Measurements from ENCODE around the gene LLGL2. TPM values are rescaled to one million over a fixed set of nuclear protein-coding genes. Genes with fewer than 3 reads are reported as not detected.

Gene LLGL2
- total and polyA plus RNA-seq, 10 of the 15 experiments (the other 5 are each of a cell fraction or from before 2014, with no cell fraction given): 0.21 to 9.9 (median 4.5) TPM

DNA sequence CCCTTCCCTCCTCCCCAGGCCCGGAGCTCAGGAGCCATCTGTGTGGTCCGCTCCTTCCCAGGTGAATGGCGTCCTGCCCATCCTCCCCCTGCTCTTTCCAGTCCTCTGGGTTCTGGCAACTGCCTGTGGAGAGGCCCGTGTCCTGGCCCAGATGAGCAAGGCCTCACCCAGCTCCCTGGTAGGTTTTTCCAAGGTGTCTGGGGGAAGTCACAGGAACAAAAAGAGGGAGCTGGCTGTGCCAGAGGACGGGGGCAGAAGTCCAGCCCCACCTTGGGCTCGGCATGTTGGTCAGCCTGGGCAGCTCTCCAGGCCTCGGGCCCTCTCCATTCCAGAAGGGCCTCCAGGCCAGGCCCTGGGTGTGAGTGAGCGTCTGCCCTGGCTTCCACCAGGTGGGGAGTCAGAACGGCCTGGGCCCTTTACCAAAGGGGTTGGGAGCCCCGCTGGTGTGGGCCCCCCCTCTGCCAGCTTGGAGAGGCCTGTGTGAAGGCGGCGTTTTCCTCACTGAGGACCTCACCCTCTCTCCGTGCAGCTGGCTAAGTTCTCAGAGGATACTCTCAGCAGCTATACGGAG, 35.2 kb upstream of the LLGL2 start (continued):
- TF ChIP-seq SUPT20H (IDR thresholded peaks at IDR 0.05; ENCODE audit: borderline replicate concordance, control insufficient read depth, low read depth, low read length) (no peak), SIN3A (IDR thresholded peaks at IDR 0.05; ENCODE audit: low read depth, low read length) (no peak), SREBF2 (IDR thresholded peaks at IDR 0.05; ENCODE audit: low read length) (no peak), SUZ12 (IDR thresholded peaks at IDR 0.05; ENCODE audit: unreplicated experiment) (no peak), SMC3 (IDR thresholded peaks at IDR 0.05; ENCODE audit: borderline replicate concordance, low read length) (no peak), EED (IDR thresholded peaks at IDR 0.05; ENCODE audit: low read depth) (no peak)
- TF ChIP-seq, protein P1, sequence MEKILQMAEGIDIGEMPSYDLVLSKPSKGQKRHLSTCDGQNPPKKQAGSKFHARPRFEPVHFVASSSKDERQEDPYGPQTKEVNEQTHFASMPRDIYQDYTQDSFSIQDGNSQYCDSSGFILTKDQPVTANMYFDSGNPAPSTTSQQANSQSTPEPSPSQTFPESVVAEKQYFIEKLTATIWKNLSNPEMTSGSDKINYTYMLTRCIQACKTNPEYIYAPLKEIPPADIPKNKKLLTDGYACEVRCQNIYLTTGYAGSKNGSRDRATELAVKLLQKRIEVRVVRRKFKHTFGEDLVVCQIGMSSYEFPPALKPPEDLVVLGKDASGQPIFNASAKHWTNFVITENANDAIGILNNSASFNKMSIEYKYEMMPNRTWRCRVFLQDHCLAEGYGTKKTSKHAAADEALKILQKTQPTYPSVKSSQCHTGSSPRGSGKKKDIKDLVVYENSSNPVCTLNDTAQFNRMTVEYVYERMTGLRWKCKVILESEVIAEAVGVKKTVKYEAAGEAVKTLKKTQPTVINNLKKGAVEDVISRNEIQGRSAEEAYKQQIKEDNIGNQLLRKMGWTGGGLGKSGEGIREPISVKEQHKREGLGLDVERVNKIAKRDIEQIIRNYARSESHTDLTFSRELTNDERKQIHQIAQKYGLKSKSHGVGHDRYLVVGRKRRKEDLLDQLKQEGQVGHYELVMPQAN (conservative IDR thresholded peaks at IDR 0.05): no peak

DNA sequence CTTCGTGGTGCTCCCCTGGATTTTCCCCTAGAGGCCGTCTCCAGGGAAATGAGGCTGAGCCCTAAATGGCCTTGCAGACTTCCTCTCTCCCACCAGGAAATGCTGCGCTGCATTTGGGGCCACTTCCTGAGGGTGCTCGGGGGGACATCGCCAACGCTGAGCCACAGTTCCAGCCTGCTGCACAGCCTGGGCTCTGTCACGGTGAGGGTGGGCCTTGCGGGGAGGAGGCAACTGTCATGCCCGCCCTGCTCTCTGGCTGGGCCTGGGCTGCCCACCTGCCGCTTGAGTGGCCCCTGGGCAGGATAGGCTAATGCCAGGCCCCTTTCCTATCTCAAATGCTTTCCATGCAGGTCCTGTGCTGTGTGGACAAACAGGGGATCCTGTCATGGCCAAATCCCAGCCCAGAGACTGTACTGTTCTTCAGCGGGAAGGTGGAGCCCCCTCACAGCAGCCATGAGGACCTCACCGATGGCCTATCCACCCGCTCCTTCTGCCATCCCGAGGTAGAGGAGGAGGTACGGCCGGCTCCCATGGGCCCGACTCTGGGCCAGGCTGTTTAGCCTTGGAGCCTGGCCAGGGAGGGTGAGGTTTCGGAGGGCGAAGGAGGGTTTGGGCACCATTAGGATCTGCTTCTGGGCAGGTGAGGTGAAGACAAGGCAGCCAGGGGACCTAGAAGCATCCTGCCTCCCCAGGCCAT, 34.4 kb upstream of the LLGL2 start:
- FAIRE-seq (no peak), DNase-seq (ENCODE audit: low read depth, low spot score) (no peak), ATAC-seq (no peak)
- no TSS peak for BruUV-seq (replicated peaks)
- Histone ChIP-seq H3K27me3 (replicated peaks in 1 of 2; ENCODE audit: control insufficient read depth in 2 of 2, insufficient read depth in 2 of 2, low read length in 1 of 2) (no peaks in the 10 kb centered on the region), H3K4me1 (ENCODE audit: control insufficient read depth, insufficient read depth, low read length) (peaks cover 13% of the 10 kb centered on the region), H3K9ac (ENCODE audit: control insufficient read depth, insufficient read depth, low read length) (no peak overlapping the region), H3K27ac (ENCODE audit: control insufficient read depth, insufficient read depth) (no peak overlapping the region), H3K36me3 (ENCODE audit: control insufficient read depth in 2 of 2, insufficient read depth in 2 of 2, low read length in 1 of 2) (peaks cover 7 to 11% of the 10 kb centered on the region in 2 experiments; a peak in 3 of 4 replicates), H3K4me2 (ENCODE audit: control insufficient read depth, insufficient read depth) (no peak overlapping the region), H3K79me2 (ENCODE audit: control insufficient read depth, insufficient read depth, low read length) (no peaks in the 10 kb centered on the region), H3K9me3 (replicated peaks; ENCODE audit: control insufficient read depth, insufficient read depth, low read length) (no peaks in the 10 kb centered on the region), H3K4me3 (no peak overlapping the region), H4K20me1 (ENCODE audit: control insufficient read depth, insufficient read depth) (no peaks in the 10 kb centered on the region), H2AFZ (ENCODE audit: control insufficient read depth, low read depth, low read length) (no peak overlapping the region)
- in situ Hi-C loops (cut with MboI) (no loop called here), intact Hi-C loops (cut with micrococcal nuclease; ENCODE audit: unreplicated experiment) (no loop called here)
- RAD21 ChIA-PET (ENCODE audit: unreplicated experiment): no interaction called here
- SMC1A ChIA-PET (ENCODE audit: uncharacterized antibody, unreplicated experiment): no interaction called here
- CTCF ChIA-PET: no interaction called here
- WGBS (ENCODE audit: insufficient coverage, insufficient replicate concordance, low lambda C conversion rate, missing lambda C conversion rate): 69% methylated on average over 19 of the region's 19 CpGs
- POLR2A ChIA-PET: no interaction called here
- TF ChIP-seq BCL11A (IDR thresholded peaks at IDR 0.05; ENCODE audit: low read depth, low read length) (no peak), SRF (IDR thresholded peaks at IDR 0.05; ENCODE audit: low read depth in 2 of 2, low read length in 2 of 2) (no peak), ESRRA (IDR thresholded peaks at IDR 0.05; ENCODE audit: low read length) (no peak), SREBF2 (IDR thresholded peaks at IDR 0.05; ENCODE audit: low read length) (no peak)
- TF ChIP-seq, protein P2, sequence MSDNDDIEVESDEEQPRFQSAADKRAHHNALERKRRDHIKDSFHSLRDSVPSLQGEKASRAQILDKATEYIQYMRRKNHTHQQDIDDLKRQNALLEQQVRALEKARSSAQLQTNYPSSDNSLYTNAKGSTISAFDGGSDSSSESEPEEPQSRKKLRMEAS (IDR thresholded peaks at IDR 0.05; ENCODE audit: low read depth, low read length): no peak
- TF ChIP-seq, protein P3, sequence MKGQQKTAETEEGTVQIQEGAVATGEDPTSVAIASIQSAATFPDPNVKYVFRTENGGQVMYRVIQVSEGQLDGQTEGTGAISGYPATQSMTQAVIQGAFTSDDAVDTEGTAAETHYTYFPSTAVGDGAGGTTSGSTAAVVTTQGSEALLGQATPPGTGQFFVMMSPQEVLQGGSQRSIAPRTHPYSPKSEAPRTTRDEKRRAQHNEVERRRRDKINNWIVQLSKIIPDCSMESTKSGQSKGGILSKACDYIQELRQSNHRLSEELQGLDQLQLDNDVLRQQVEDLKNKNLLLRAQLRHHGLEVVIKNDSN (IDR thresholded peaks at IDR 0.05; ENCODE audit: borderline replicate concordance, extremely low read length, insufficient read depth, low read depth, low read length): no peak
- TF ChIP-seq, protein P4, sequence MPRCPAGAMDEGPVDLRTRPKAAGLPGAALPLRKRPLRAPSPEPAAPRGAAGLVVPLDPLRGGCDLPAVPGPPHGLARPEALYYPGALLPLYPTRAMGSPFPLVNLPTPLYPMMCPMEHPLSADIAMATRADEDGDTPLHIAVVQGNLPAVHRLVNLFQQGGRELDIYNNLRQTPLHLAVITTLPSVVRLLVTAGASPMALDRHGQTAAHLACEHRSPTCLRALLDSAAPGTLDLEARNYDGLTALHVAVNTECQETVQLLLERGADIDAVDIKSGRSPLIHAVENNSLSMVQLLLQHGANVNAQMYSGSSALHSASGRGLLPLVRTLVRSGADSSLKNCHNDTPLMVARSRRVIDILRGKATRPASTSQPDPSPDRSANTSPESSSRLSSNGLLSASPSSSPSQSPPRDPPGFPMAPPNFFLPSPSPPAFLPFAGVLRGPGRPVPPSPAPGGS (IDR thresholded peaks at IDR 0.05; ENCODE audit: borderline replicate concordance, insufficient read depth, low read depth, low read length, poor library complexity, severe bottlenecking): no peak
